GM12878 (cell line): ENCODE measurements around the gene PIGU. TPM values are rescaled to one million over a fixed set of nuclear protein-coding genes. Genes with fewer than 3 reads are reported as not detected.

Experiments
- ATAC-seq: fragments of 200-7000 bp; cut with Tn5 transposase; 3 replicates; pipeline ENCODE4 v1.9.1; 2020; ENCODE audit warnings: mild to moderate bottlenecking, moderate library complexity
- BruUV-seq: library from RNA; stranded (reverse); fragments of 400-500 nt; replicated peaks from 2 replicates; lab custom pipeline; 2021; lab: Mats Ljungman, UMichigan
- CTCF ChIA-PET: fragments of 300-600 bp; sonication (Branson Sonifier 250); formaldehyde crosslinking; extraction: SDS; loops from one replicate; lab custom pipeline; 2021; ENCODE audit warnings: inconsistent platforms; lab: Yijun Ruan, JAX
- POLR2A ChIA-PET: fragments of 350-600 bp; formaldehyde crosslinking; extraction: SDS; loops from one replicate; lab custom pipeline; 2021; ENCODE audit warnings: inconsistent platforms; lab: Charles Lee
- RAD21 ChIA-PET: fragments of 300-600 bp; sonication (Branson Sonifier 250); formaldehyde crosslinking; loops from one replicate; lab custom pipeline; 2023; ENCODE audit warnings: antibody characterized with exemption; ENCODE audit not compliant: unreplicated experiment; lab: Charles Lee
- SMC1A ChIA-PET: fragments of 300-600 bp; sonication (Branson Sonifier 250); formaldehyde crosslinking; loops from one replicate; lab custom pipeline; 2023; ENCODE audit not compliant: unreplicated experiment, uncharacterized antibody; lab: Charles Lee
- DNase-seq: peaks from one replicate; pipeline ENCODE4 v3.0.0-alpha.2; 2011; ENCODE audit warnings: low read depth, low spot score
- FAIRE-seq: peaks from 3 replicates; lab custom pipeline; 2011; peaks lifted over from hg19 to GRCh38; lab: Jason Lieb, UNC
- H2AFZ ChIP-seq: 2 replicates; pipeline ENCODE4 v1.6.0; 2011; ENCODE audit warnings: low read depth, low read length, control low read depth; ENCODE audit not compliant: control insufficient read depth
- H3K27ac ChIP-seq: 2 replicates; pipeline ENCODE4 v1.5.1; 2011; ENCODE audit warnings: control low read depth; ENCODE audit not compliant: control insufficient read depth, insufficient read depth
- H3K27me3 ChIP-seq, 2 experiments: replicated peaks in 1 of 2; 2 replicates each; pipeline versions ENCODE4 v1.6.0 to v1.6.1; 2011; ENCODE audit warnings: low read length in 1 of 2; ENCODE audit not compliant: control insufficient read depth in 2 of 2, insufficient read depth in 2 of 2
- H3K36me3 ChIP-seq, 2 experiments: 2 replicates each; pipeline ENCODE4 v1.5.1; 2011; ENCODE audit warnings: low read length in 1 of 2; ENCODE audit not compliant: control insufficient read depth in 2 of 2, insufficient read depth in 2 of 2
- H3K4me1 ChIP-seq: 2 replicates; pipeline ENCODE4 v1.6.1; 2011; ENCODE audit warnings: mild to moderate bottlenecking, low read length, moderate library complexity, mixed read lengths; ENCODE audit not compliant: control insufficient read depth, insufficient read depth
- H3K4me2 ChIP-seq: 2 replicates; pipeline ENCODE4 v1.6.0; 2011; ENCODE audit warnings: control low read depth; ENCODE audit not compliant: control insufficient read depth, insufficient read depth
- H3K4me3 ChIP-seq: fragments of 200-600 bp; sonication (generic); 2 replicates; pipeline ENCODE4 v1.5.1; 2016
- H3K79me2 ChIP-seq: 2 replicates; pipeline ENCODE4 v1.6.0; 2011; ENCODE audit warnings: low read length; ENCODE audit not compliant: control insufficient read depth, insufficient read depth
- H3K9ac ChIP-seq: 2 replicates; pipeline ENCODE4 v1.8.0; 2011; ENCODE audit warnings: low read length, control low read depth, mixed read lengths; ENCODE audit not compliant: control insufficient read depth, insufficient read depth
- H3K9me3 ChIP-seq: replicated peaks from 3 replicates; pipeline ENCODE4 v1.5.1; 2011; ENCODE audit warnings: mild to moderate bottlenecking, low read length; ENCODE audit not compliant: control insufficient read depth, insufficient read depth
- H4K20me1 ChIP-seq: 2 replicates; pipeline ENCODE4 v1.6.0; 2011; ENCODE audit not compliant: control insufficient read depth, insufficient read depth
- ETV6 ChIP-seq, 2 experiments: fragments of 450-650 bp in 1 of 2; IDR thresholded peaks in 1 of 2; conservative IDR thresholded peaks in 1 of 2; 2 replicates each; pipeline ENCODE4 v1.6.1; 2014; ENCODE audit warnings: antibody characterized with exemption in 1 of 2, borderline replicate concordance in 1 of 2, low read depth in 1 of 2, mild to moderate bottlenecking in 1 of 2, moderate library complexity in 1 of 2
- FOS ChIP-seq: IDR thresholded peaks from 3 replicates; pipeline ENCODE4 v1.6.1; 2011; ENCODE audit warnings: borderline replicate concordance; ENCODE audit not compliant: insufficient read length; ENCODE audit errors: extremely low read depth
- MXI1 ChIP-seq: fragments of 150-350 bp; IDR thresholded peaks from 2 replicates; pipeline ENCODE4 v1.6.1; 2011; ENCODE audit warnings: low read depth, mild to moderate bottlenecking, inconsistent platforms, low read length, improper control_type of control experiment
- NR2C1 ChIP-seq: fragments of 450-650 bp; IDR thresholded peaks from 2 replicates; pipeline ENCODE4 v1.6.1; 2017; ENCODE audit warnings: antibody characterized with exemption, mild to moderate bottlenecking, moderate library complexity
- SUZ12 ChIP-seq: fragments of 200-600 bp; sonication (generic); IDR thresholded peaks from one replicate; pipeline ENCODE4 v1.6.1; 2018; ENCODE audit warnings: antibody characterized with exemption, mild to moderate bottlenecking; ENCODE audit not compliant: unreplicated experiment
- WGBS: methylation state at CpG from one replicate; pipeline ENCODE4 v1.1.6; 2016; ENCODE audit warnings: low lambda C conversion rate; ENCODE audit not compliant: insufficient replicate concordance, insufficient coverage; ENCODE audit errors: missing lambda C conversion rate; 5-methylcytosine and 5-hydroxymethylcytosine counted together
- in situ Hi-C: fragments of 300-500 bp; cut with MboI; formaldehyde crosslinking; loops from 9 replicates; pipeline ENCODE4 v1.14.3; 2018; ENCODE audit warnings: mixed read lengths
- intact Hi-C: fragments of 100-400 bp; cut with micrococcal nuclease; formaldehyde crosslinking; loops from one replicate; pipeline ENCODE4 v1.14.2; 2022; ENCODE audit not compliant: unreplicated experiment
- polyA plus RNA-seq, 11 experiments: library from polyadenylated mRNA; depleted of rRNA in 4 of 11; unstranded in 6 of 11; stranded (reverse) in 5 of 11; fragments of >200 nt; fragmentation: Nextera tagmentation in 4 of 11; fragmentation: Illumina TruSeq in 1 of 11; extraction: Ambion mirVana in 4 of 11; extraction: Trizol in 1 of 11; gene quantifications; 1 replicate in 1 of 11; 2 replicates in 10 of 11; pipeline versions ENCODE4 v1.2.1 to v1.2.3, GENCODE V29; 2011 to 2016; ENCODE audit warnings: inconsistent platforms in 2 of 11, missing spikeins in 2 of 11, low read depth in 1 of 11
- total RNA-seq, 4 experiments: library from RNA; depleted of rRNA in 3 of 4; stranded (reverse); fragments of >200 nt in 3 of 4; fragmentation: Illumina TruSeq in 1 of 4; extraction: Trizol in 1 of 4; gene quantifications; 2 replicates each; pipeline versions ENCODE4 v1.2.1 to v1.2.3, GENCODE V29; 2013 to 2021
- TF ChIP-seq, protein P1 (sequence below): fragments of 450-650 bp; IDR thresholded peaks from 2 replicates; pipeline ENCODE4 v1.6.1; 2017; ENCODE audit warnings: low read depth, mild to moderate bottlenecking, moderate library complexity
- TF ChIP-seq, protein P2 (sequence below): fragments of 450-650 bp; formaldehyde crosslinking; IDR thresholded peaks from 2 replicates; pipeline ENCODE4 v1.4.0; 2022; ENCODE audit warnings: mild to moderate bottlenecking, moderate library complexity

PIGU gene
- total and polyA plus RNA-seq, 10 of the 15 experiments (the other 5 are each of a cell fraction or from before 2014, with no cell fraction given): 4.1 to 88.2 (median 25.0) TPM

DNA sequence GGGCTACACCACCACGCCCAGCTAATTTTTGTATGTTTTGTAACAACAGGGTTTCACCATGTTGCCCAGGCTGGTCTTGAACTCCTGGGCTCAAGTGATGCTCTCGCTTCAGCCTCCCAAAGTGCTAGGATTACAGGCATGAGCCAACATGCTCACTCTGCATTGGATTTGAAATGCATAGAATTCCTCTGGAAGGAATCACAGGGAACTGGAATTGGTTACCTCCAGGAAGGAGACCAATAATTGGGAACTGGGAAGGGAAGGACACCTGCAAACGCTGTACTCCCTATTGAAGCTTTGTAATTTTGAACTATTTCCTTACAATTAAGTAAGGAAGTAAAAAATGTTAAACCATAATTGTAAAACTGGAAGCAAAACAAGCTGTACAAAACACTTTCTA, 14.9 kb upstream of the PIGU start:
- WGBS: 41% methylated on average over 3 of the region's 3 CpGs
- TF ChIP-seq SUZ12: no peak
- CTCF ChIA-PET: interaction anchor here (1.3 to 1.5 kb wide), 2 partner anchors 11 to 76 kb away, joined by 3 read pairs; no protein-coding TSS in a partner anchor

DNA sequence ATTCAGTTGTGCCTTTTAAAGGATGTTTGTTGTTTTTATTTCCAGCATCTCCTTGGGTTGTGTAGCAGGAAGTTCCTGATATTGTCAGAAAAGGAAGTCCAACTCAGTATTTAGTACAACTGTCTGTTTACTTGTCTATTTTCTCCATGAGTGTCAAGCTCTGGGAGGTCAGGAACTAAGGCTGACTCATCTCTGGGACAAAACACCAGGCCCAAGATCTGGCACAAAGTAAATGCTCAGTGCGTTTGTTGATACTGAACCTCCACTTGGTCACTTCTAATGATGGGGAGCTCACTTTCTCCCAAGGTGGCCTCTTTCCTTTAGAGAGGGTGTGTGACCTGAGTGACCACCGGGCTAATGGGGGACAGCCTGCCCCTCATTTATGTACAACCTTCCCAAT, 12.6 kb upstream of the PIGU start:
- H3K27me3 ChIP-seq: no peaks in the 10 kb centered on the region
- H4K20me1 ChIP-seq: no peaks in the 10 kb centered on the region
- BruUV-seq: no TSS peak
- CTCF ChIA-PET: interaction anchor here (1.0 to 1.8 kb wide), 3 partner anchors 13 to 151 kb away, joined by 3 to 4 read pairs (median 4); partner anchors contain the start of gene PIGU
- FAIRE-seq: no peak
- SMC1A ChIA-PET: interaction anchor here (0.6 to 1.1 kb wide), 4 partner anchors 9 to 26 kb away, joined by 3 to 4 read pairs (median 3); no protein-coding TSS in a partner anchor
- intact Hi-C loops (no loop called here), in situ Hi-C loops (no loop called here)
- no peaks in the 10 kb centered on the region for H3K36me3 ChIP-seq
- no peak for ATAC-seq
- WGBS: 50% methylated on average over 2 of the region's 2 CpGs
- no peak overlapping the region for H3K27ac ChIP-seq
- RAD21 ChIA-PET: no interaction called here
- H3K4me1 ChIP-seq: no peaks in the 10 kb centered on the region
- no peak for DNase-seq
- H3K9ac ChIP-seq: no peak overlapping the region
- POLR2A ChIA-PET: interaction anchor here (0.5 to 1.0 kb wide), 2 partner anchors 9 to 46 kb away, joined by 3 to 4 read pairs; no protein-coding TSS in a partner anchor
- H3K9me3 ChIP-seq: no peaks in the 10 kb centered on the region
- no peak overlapping the region for H3K4me3 ChIP-seq
- H2AFZ ChIP-seq: no peak overlapping the region
- no peak overlapping the region for H3K4me2 ChIP-seq
- H3K79me2 ChIP-seq: no peaks in the 10 kb centered on the region
- TF ChIP-seq MXI1 (no peak), ETV6 (conservative IDR thresholded peaks at IDR 0.05 in 1 of 2, IDR thresholded peaks at IDR 0.05 in 1 of 2; ENCODE audit: borderline replicate concordance in 1 of 2, low read depth in 1 of 2) (no peak), FOS (no peak), NR2C1 (no peak)
- TF ChIP-seq, protein P1, sequence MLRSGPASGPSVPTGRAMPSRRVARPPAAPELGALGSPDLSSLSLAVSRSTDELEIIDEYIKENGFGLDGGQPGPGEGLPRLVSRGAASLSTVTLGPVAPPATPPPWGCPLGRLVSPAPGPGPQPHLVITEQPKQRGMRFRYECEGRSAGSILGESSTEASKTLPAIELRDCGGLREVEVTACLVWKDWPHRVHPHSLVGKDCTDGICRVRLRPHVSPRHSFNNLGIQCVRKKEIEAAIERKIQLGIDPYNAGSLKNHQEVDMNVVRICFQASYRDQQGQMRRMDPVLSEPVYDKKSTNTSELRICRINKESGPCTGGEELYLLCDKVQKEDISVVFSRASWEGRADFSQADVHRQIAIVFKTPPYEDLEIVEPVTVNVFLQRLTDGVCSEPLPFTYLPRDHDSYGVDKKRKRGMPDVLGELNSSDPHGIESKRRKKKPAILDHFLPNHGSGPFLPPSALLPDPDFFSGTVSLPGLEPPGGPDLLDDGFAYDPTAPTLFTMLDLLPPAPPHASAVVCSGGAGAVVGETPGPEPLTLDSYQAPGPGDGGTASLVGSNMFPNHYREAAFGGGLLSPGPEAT: no peak
- TF ChIP-seq, protein P2, sequence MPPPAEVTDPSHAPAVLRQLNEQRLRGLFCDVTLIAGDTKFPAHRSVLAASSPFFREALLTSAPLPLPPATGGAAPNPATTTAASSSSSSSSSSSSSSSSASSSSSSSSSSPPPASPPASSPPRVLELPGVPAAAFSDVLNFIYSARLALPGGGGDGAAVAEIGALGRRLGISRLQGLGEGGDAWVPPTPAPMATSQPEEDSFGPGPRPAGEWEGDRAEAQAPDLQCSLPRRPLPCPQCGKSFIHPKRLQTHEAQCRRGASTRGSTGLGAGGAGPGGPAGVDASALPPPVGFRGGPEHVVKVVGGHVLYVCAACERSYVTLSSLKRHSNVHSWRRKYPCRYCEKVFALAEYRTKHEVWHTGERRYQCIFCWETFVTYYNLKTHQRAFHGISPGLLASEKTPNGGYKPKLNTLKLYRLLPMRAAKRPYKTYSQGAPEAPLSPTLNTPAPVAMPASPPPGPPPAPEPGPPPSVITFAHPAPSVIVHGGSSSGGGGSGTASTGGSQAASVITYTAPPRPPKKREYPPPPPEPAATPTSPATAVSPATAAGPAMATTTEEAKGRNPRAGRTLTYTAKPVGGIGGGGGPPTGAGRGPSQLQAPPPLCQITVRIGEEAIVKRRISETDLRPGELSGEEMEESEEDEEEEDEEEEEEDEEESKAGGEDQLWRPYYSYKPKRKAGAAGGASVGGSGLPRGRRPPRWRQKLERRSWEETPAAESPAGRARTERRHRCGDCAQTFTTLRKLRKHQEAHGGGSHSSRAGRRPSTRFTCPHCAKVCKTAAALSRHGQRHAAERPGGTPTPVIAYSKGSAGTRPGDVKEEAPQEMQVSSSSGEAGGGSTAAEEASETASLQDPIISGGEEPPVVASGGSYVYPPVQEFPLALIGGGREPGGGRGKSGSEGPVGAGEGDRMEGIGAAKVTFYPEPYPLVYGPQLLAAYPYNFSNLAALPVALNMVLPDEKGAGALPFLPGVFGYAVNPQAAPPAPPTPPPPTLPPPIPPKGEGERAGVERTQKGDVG (CRISPR knock-in tag): no peak

More for the DNA sequence above, 14.9 kb upstream of the PIGU start:
- H3K36me3 ChIP-seq: no peaks in the 10 kb centered on the region
- no peaks in the 10 kb centered on the region for H3K27me3 ChIP-seq
- FAIRE-seq (no peak), ATAC-seq (no peak), DNase-seq (no peak)
- no peak overlapping the region for H3K9ac ChIP-seq
- H3K4me3 ChIP-seq: no peak overlapping the region
- in situ Hi-C loops (no loop called here), intact Hi-C loops (no loop called here)
- no peak overlapping the region for H3K4me2 ChIP-seq
- ChIA-PET POLR2A (no interaction called here), RAD21 (no interaction called here), SMC1A (interaction anchor here (1.0 to 1.1 kb wide), 2 partner anchors 12 to 78 kb away, joined by 3 read pairs; partner anchors contain the start of gene TP53INP2)
- H2AFZ ChIP-seq: no peak overlapping the region
- no peaks in the 10 kb centered on the region for H3K9me3 ChIP-seq
- H3K27ac ChIP-seq: no peak overlapping the region
- H3K4me1 ChIP-seq: no peaks in the 10 kb centered on the region
- H3K79me2 ChIP-seq: no peaks in the 10 kb centered on the region
- H4K20me1 ChIP-seq: no peaks in the 10 kb centered on the region
- no TSS peak for BruUV-seq
